ENCODE results near the gene LRRC27.

The LRRC27 gene

DNA sequence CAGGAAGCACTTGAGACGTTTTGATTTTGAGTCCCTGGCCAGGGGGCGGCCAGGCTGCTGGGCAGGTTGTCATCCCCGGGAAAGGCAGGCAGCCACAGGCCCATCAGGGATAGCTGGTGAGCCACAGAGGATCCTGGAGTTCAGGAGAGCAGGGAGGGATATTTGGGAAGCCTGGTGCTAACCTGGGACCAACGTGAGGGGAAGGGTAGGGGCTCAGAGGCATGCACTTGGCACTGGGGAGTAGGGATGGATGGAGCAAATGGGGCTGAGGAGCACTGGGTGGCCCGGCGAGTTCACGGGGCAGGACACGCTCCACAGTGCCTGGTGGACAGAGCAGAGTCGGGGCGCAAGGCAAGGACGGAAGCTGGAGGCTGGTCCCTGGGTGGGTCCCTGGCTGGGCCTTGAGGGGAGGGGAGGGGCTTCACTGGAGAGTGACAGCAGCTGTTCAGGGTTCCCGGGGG, 30.2 kb downstream of the LRRC27 start:
- peaks cover 35 to 37% of the 10 kb centered on the region in 2 experiments for H3K36me3 ChIP-seq (ENCODE audit: control insufficient read depth in 1 of 2, insufficient read depth in 2 of 2, low read depth in 1 of 2, low read length in 2 of 2)
- H3K9me3 ChIP-seq (ENCODE audit: control insufficient read depth, low read length) = no peaks in the 10 kb centered on the region
- no peak for DNase-seq
- no peaks in the 10 kb centered on the region for H3K79me1 ChIP-seq (replicated peaks; ENCODE audit: low read length, poor library complexity, severe bottlenecking)
- no peak overlapping the region for H4K8ac ChIP-seq (ENCODE audit: low read length)
- WGBS = 91% methylated on average over 11 of the region's 12 CpGs
- H3K14ac ChIP-seq (ENCODE audit: low read length in 2 of 2) = no peak overlapping the region
- no peak overlapping the region for H2AFZ ChIP-seq (ENCODE audit: low read depth, low read length)
- H3K23ac ChIP-seq (ENCODE audit: low read length in 2 of 2) = no peak overlapping the region
- no peak overlapping the region for H3K4me2 ChIP-seq (ENCODE audit: low read length, poor library complexity, severe bottlenecking)
- no peak overlapping the region for H2BK5ac ChIP-seq (ENCODE audit: low read depth, low read length, poor library complexity, severe bottlenecking)
- no peak overlapping the region for H2AK5ac ChIP-seq (ENCODE audit: low read length, severe bottlenecking)
- no peak overlapping the region for H3K18ac ChIP-seq (ENCODE audit: low read depth in 1 of 2, low read length in 2 of 2)
- no peak overlapping the region for H2BK15ac ChIP-seq (ENCODE audit: low read depth, poor library complexity, severe bottlenecking)
- no peak overlapping the region for H3K4ac ChIP-seq (ENCODE audit: low read depth in 1 of 2, low read length in 2 of 2)
- no peak overlapping the region for H4K91ac ChIP-seq (ENCODE audit: low read length)
- no peak overlapping the region for H2BK12ac ChIP-seq (ENCODE audit: low read length in 2 of 2)
- no peaks in the 10 kb centered on the region for H3K27me3 ChIP-seq (ENCODE audit: control insufficient read depth in 1 of 2, insufficient read depth in 1 of 2, low read length in 2 of 2)
- H2BK120ac ChIP-seq (ENCODE audit: low read depth, low read length) = no peak overlapping the region
- H3K9ac ChIP-seq (ENCODE audit: low read length) = no peak overlapping the region
- H3K4me1 ChIP-seq (ENCODE audit: control insufficient read depth, insufficient read depth, low read depth, low read length) = no peaks in the 10 kb centered on the region
- H3K27ac ChIP-seq (ENCODE audit: low read length, poor library complexity, severe bottlenecking) = no peak overlapping the region
- H3K4me3 ChIP-seq (ENCODE audit: insufficient read depth in 1 of 2, low read depth in 1 of 2, low read length in 2 of 2) = no peak overlapping the region

DNA sequence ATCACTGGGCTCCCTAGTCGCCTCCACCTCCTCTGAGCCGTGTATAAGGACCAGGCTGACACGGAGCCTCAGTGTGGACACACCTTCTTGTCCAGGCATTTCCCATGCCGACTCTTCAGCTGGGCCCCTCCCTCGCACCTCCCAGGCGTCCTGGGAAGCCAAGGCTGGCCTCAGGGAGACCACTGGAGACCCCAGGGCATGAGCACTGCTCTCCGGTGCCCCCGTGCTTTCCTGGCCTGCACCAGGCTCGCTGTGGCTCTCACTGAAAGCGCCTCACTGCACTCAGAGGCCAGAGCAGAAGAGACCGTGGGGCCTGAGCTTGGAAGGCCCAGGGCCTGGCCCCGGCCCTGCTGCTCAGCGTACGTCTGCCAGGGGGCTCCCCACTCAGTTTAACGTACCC, 31.4 kb downstream of the LRRC27 start:
- Histone ChIP-seq H3K27ac (ENCODE audit: low read length, poor library complexity, severe bottlenecking) (no peak overlapping the region), H3K9ac (ENCODE audit: low read length) (no peak overlapping the region), H3K9me3 (ENCODE audit: control insufficient read depth, low read length) (no peaks in the 10 kb centered on the region), H3K23ac (ENCODE audit: low read length in 2 of 2) (no peak overlapping the region), H3K4ac (ENCODE audit: low read depth in 1 of 2, low read length in 2 of 2) (no peak overlapping the region), H3K14ac (ENCODE audit: low read length in 2 of 2) (no peak overlapping the region), H4K91ac (ENCODE audit: low read length) (no peak overlapping the region), H2BK5ac (ENCODE audit: low read depth, low read length, poor library complexity, severe bottlenecking) (no peak overlapping the region), H4K8ac (ENCODE audit: low read length) (no peak overlapping the region), H3K27me3 (ENCODE audit: control insufficient read depth in 1 of 2, insufficient read depth in 1 of 2, low read length in 2 of 2) (no peaks in the 10 kb centered on the region), H3K36me3 (ENCODE audit: control insufficient read depth in 1 of 2, insufficient read depth in 2 of 2, low read depth in 1 of 2, low read length in 2 of 2) (peaks cover 29 to 37% of the 10 kb centered on the region in 2 experiments), H2AFZ (ENCODE audit: low read depth, low read length) (no peak overlapping the region), H3K4me1 (ENCODE audit: control insufficient read depth, insufficient read depth, low read depth, low read length) (no peaks in the 10 kb centered on the region), H3K18ac (ENCODE audit: low read depth in 1 of 2, low read length in 2 of 2) (no peak overlapping the region), H3K4me3 (ENCODE audit: insufficient read depth in 1 of 2, low read depth in 1 of 2, low read length in 2 of 2) (no peak overlapping the region), H2BK120ac (ENCODE audit: low read depth, low read length) (no peak overlapping the region), H2AK5ac (ENCODE audit: low read length, severe bottlenecking) (no peak overlapping the region), H2BK15ac (ENCODE audit: low read depth, poor library complexity, severe bottlenecking) (no peak overlapping the region), H2BK12ac (ENCODE audit: low read length in 2 of 2) (no peak overlapping the region), H3K4me2 (ENCODE audit: low read length, poor library complexity, severe bottlenecking) (no peak overlapping the region), H3K79me1 (replicated peaks; ENCODE audit: low read length, poor library complexity, severe bottlenecking) (no peaks in the 10 kb centered on the region)
- no peak for DNase-seq
- 76% methylated on average over 15 of the region's 15 CpGs for WGBS

DNA sequence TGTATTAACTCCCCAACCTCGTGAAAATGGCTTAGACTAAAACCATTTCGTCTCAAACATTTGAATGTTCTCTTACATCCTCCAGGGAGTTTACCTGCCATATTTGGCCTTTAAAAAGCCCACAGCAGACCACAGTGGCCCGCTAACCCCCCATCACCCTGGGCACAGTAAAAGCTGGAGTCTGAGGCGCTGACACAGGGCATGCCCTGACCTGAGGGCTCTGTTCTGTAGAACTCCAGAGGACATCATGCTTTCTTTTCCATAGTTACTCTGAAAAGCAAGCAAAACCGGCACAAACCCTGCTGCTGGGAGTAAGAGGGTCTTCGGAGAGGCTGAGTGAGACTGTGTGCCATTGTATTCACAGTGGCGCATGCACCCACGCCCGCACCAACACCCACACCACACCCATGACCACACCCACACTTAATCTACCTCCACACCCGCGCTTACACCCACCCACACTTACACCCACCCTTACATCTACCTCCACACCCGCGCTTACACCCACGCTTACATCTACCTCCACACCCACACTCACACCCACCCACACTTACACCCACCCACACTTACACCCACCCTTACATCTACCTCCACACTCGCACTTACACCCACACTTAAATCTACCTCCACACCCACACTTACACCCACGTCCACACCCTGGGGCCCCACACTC, 32.1 kb downstream of the LRRC27 start:
- H3K27ac ChIP-seq (ENCODE audit: low read length, poor library complexity, severe bottlenecking) = no peak overlapping the region
- H4K91ac ChIP-seq (ENCODE audit: low read length) = no peak overlapping the region
- H2AFZ ChIP-seq (ENCODE audit: low read depth, low read length) = no peak overlapping the region
- H3K36me3 ChIP-seq (ENCODE audit: control insufficient read depth in 1 of 2, insufficient read depth in 2 of 2, low read depth in 1 of 2, low read length in 2 of 2) = peaks cover 29 to 37% of the 10 kb centered on the region in 2 experiments
- H3K4me2 ChIP-seq (ENCODE audit: low read length, poor library complexity, severe bottlenecking) = no peak overlapping the region
- no peak overlapping the region for H3K23ac ChIP-seq (ENCODE audit: low read length in 2 of 2)
- H3K4me1 ChIP-seq (ENCODE audit: control insufficient read depth, insufficient read depth, low read depth, low read length) = no peaks in the 10 kb centered on the region
- H3K79me1 ChIP-seq (replicated peaks; ENCODE audit: low read length, poor library complexity, severe bottlenecking) = no peaks in the 10 kb centered on the region
- H3K9me3 ChIP-seq (ENCODE audit: control insufficient read depth, low read length) = no peaks in the 10 kb centered on the region
- H3K9ac ChIP-seq (ENCODE audit: low read length) = no peak overlapping the region
- H3K4me3 ChIP-seq (ENCODE audit: insufficient read depth in 1 of 2, low read depth in 1 of 2, low read length in 2 of 2) = no peak overlapping the region
- H2BK12ac ChIP-seq (ENCODE audit: low read length in 2 of 2) = no peak overlapping the region
- H2BK15ac ChIP-seq (ENCODE audit: low read depth, poor library complexity, severe bottlenecking) = no peak overlapping the region
- WGBS = 59% methylated on average over 12 of the region's 16 CpGs
- H3K4ac ChIP-seq (ENCODE audit: low read depth in 1 of 2, low read length in 2 of 2) = no peak overlapping the region
- H3K27me3 ChIP-seq (ENCODE audit: control insufficient read depth in 1 of 2, insufficient read depth in 1 of 2, low read length in 2 of 2) = no peaks in the 10 kb centered on the region
- H4K8ac ChIP-seq (ENCODE audit: low read length) = no peak overlapping the region
- H3K18ac ChIP-seq (ENCODE audit: low read depth in 1 of 2, low read length in 2 of 2) = no peak overlapping the region
- no peak overlapping the region for H3K14ac ChIP-seq (ENCODE audit: low read length in 2 of 2)
- no peak overlapping the region for H2BK120ac ChIP-seq (ENCODE audit: low read depth, low read length)
- DNase-seq = peak; percentile 25
- H2BK5ac ChIP-seq (ENCODE audit: low read depth, low read length, poor library complexity, severe bottlenecking) = no peak overlapping the region
- no peak overlapping the region for H2AK5ac ChIP-seq (ENCODE audit: low read length, severe bottlenecking)

DNA sequence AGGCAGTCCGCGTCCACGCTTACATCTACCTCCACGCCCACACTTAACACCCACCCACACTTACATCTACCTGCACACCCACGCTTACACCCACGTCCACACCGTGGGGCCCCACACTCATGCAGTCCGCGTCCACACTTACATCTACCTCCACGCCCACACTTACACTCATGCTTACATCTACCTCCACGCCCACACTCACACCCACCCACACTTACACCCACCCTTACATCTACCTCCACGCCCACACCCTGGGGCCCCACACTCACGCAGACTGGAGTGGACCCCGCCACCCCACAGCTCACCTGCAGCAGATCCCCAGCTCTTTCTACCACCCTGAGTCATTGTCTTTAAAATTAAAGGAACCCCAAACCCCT, 32.6 kb downstream of the LRRC27 start:
- H3K4me3 ChIP-seq (ENCODE audit: insufficient read depth in 1 of 2, low read depth in 1 of 2, low read length in 2 of 2) = no peak overlapping the region
- H3K4me1 ChIP-seq (ENCODE audit: control insufficient read depth, insufficient read depth, low read depth, low read length) = no peaks in the 10 kb centered on the region
- H3K4me2 ChIP-seq (ENCODE audit: low read length, poor library complexity, severe bottlenecking) = no peak overlapping the region
- no peak overlapping the region for H4K8ac ChIP-seq (ENCODE audit: low read length)
- no peak overlapping the region for H2BK12ac ChIP-seq (ENCODE audit: low read length in 2 of 2)
- DNase-seq = no peak
- no peak overlapping the region for H3K9ac ChIP-seq (ENCODE audit: low read length)
- no peak overlapping the region for H2BK120ac ChIP-seq (ENCODE audit: low read depth, low read length)
- no peak overlapping the region for H4K91ac ChIP-seq (ENCODE audit: low read length)
- H3K79me1 ChIP-seq (replicated peaks; ENCODE audit: low read length, poor library complexity, severe bottlenecking) = no peaks in the 10 kb centered on the region
- peaks cover 29 to 37% of the 10 kb centered on the region in 2 experiments for H3K36me3 ChIP-seq (ENCODE audit: control insufficient read depth in 1 of 2, insufficient read depth in 2 of 2, low read depth in 1 of 2, low read length in 2 of 2)
- 97% methylated on average over 14 of the region's 14 CpGs for WGBS
- no peak overlapping the region for H2BK15ac ChIP-seq (ENCODE audit: low read depth, poor library complexity, severe bottlenecking)
- no peaks in the 10 kb centered on the region for H3K9me3 ChIP-seq (ENCODE audit: control insufficient read depth, low read length)
- no peak overlapping the region for H2AK5ac ChIP-seq (ENCODE audit: low read length, severe bottlenecking)
- no peak overlapping the region for H3K18ac ChIP-seq (ENCODE audit: low read depth in 1 of 2, low read length in 2 of 2)
- H2AFZ ChIP-seq (ENCODE audit: low read depth, low read length) = no peak overlapping the region
- H3K27me3 ChIP-seq (ENCODE audit: control insufficient read depth in 1 of 2, insufficient read depth in 1 of 2, low read length in 2 of 2) = no peaks in the 10 kb centered on the region
- H3K14ac ChIP-seq (ENCODE audit: low read length in 2 of 2) = no peak overlapping the region
- H2BK5ac ChIP-seq (ENCODE audit: low read depth, low read length, poor library complexity, severe bottlenecking) = no peak overlapping the region
- no peak overlapping the region for H3K4ac ChIP-seq (ENCODE audit: low read depth in 1 of 2, low read length in 2 of 2)
- no peak overlapping the region for H3K27ac ChIP-seq (ENCODE audit: low read length, poor library complexity, severe bottlenecking)
- H3K23ac ChIP-seq (ENCODE audit: low read length in 2 of 2) = no peak overlapping the region

Measured in mesenchymal stem cell (in vitro differentiated cells and primary cell).